ENCODE measurements around the gene CHKA. TPM values are rescaled to one million over a fixed set of nuclear protein-coding genes. Genes with fewer than 3 reads are reported as not detected.

CHKA gene
- total and polyA plus RNA-seq, 2 of the 8 experiments (the other 6 are each of a cell fraction or from before 2014, with no cell fraction given) = 61.2 to 86.6 TPM

DNA sequence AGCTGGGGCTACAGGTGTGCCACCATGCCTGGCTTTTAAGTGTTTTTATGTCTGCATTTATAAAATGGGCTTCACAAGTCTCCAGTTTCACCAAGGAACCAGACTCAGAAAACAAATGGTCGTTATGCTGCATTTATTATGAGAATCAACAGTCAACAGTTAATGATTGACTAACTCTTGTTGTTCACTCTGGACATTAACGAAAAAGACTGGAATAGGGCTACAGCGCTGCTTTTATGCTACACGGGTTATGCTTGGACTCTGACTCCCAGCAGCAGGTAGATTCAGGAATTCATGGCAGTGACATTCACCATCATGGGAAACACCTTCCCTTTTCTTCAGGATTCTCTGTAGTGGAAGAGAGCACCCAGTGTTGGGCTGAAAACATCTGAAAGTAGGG lies 44.4 kb upstream of the CHKA start (continued):
- TF ChIP-seq, protein P1, sequence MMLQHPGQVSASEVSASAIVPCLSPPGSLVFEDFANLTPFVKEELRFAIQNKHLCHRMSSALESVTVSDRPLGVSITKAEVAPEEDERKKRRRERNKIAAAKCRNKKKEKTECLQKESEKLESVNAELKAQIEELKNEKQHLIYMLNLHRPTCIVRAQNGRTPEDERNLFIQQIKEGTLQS (IDR thresholded peaks at IDR 0.05; ENCODE audit: insufficient read depth, low read depth, low read length) = no peak
- TF ChIP-seq BACH1 (IDR thresholded peaks at IDR 0.05; ENCODE audit: low read length) = no peak

All from H1 (cell line).